ENCODE measurements around the gene WNK2.
"Not testable (repeated sequence)": the region's sequence is repeated elsewhere in the genome, so short reads cannot be mapped to it uniquely, and the experiment has no call there.

The WNK2 gene

GRCh38 chr9:93366486-93366885 lies 182.5 kb downstream of the WNK2 start:
- H3K18ac ChIP-seq (ENCODE audit: low read length); H3K4me3 ChIP-seq (ENCODE audit: low read length in 2 of 2); H4K91ac ChIP-seq (ENCODE audit: low read depth, low read length, poor library complexity); H3K14ac ChIP-seq (ENCODE audit: low read length); H3K4me1 ChIP-seq (ENCODE audit: control insufficient read depth in 2 of 2, insufficient read depth in 1 of 2, low read depth in 1 of 2, low read length in 2 of 2); H2AK5ac ChIP-seq (ENCODE audit: low read depth, low read length); H3K4me2 ChIP-seq (ENCODE audit: insufficient read depth, low read length, poor library complexity, severe bottlenecking); H3K79me1 ChIP-seq (ENCODE audit: low read depth, low read length); H3K9me3 ChIP-seq (replicated peaks in 1 of 2; ENCODE audit: control insufficient read depth in 2 of 2, insufficient read depth in 1 of 2, low read depth in 1 of 2, low read length in 2 of 2); H3K36me3 ChIP-seq (replicated peaks in 1 of 2; ENCODE audit: control insufficient read depth in 2 of 2, insufficient read depth in 2 of 2, low read length in 2 of 2); H3K4ac ChIP-seq (ENCODE audit: low read length); H3K23ac ChIP-seq (ENCODE audit: low read depth, low read length, poor library complexity); H3K9ac ChIP-seq (ENCODE audit: low read depth, low read length, poor library complexity); H4K8ac ChIP-seq (ENCODE audit: low read depth, low read length); H3K27me3 ChIP-seq (ENCODE audit: control insufficient read depth in 3 of 3, insufficient read depth in 3 of 3, low read depth in 1 of 3, low read length in 3 of 3); H2AFZ ChIP-seq (ENCODE audit: low read length); DNase-seq (ENCODE audit: low spot score); H2BK120ac ChIP-seq (ENCODE audit: low read depth, low read length); H2BK15ac ChIP-seq (ENCODE audit: low read length); H2BK5ac ChIP-seq (ENCODE audit: low read length); H2BK12ac ChIP-seq (ENCODE audit: low read length); H3K27ac ChIP-seq (replicated peaks; ENCODE audit: low read length): not testable (repeated sequence)
- no CpG with 5 or more reads among the region's 4 CpGs for WGBS, 2 donors (ENCODE audit: extremely low coverage in 2 of 2, insufficient read length in 2 of 2, insufficient replicate concordance in 1 of 2)

GRCh38 chr9:93368437-93368836 lies 184.5 kb downstream of the WNK2 start:
- H4K91ac ChIP-seq (ENCODE audit: low read depth, low read length, poor library complexity), result no peak overlapping the region
- no peak overlapping the region for H3K23ac ChIP-seq (ENCODE audit: low read depth, low read length, poor library complexity)
- WGBS, 2 donors (ENCODE audit: extremely low coverage in 2 of 2, insufficient read length in 2 of 2, insufficient replicate concordance in 1 of 2), result no CpG with 5 or more reads among the region's 1 CpG
- no peak overlapping the region for H3K14ac ChIP-seq (ENCODE audit: low read length)
- H3K4me3 ChIP-seq (ENCODE audit: low read length in 2 of 2), result no peak overlapping the region
- H2BK120ac ChIP-seq (ENCODE audit: low read depth, low read length), result no peak overlapping the region
- peaks cover 0 to 2% of the 10 kb centered on the region in 2 donors for H3K9me3 ChIP-seq (replicated peaks in 1 of 2; ENCODE audit: control insufficient read depth in 2 of 2, insufficient read depth in 1 of 2, low read depth in 1 of 2, low read length in 2 of 2)
- no peak overlapping the region for H2AK5ac ChIP-seq (ENCODE audit: low read depth, low read length)
- no peak overlapping the region for H3K4ac ChIP-seq (ENCODE audit: low read length)
- H3K18ac ChIP-seq (ENCODE audit: low read length), result no peak overlapping the region
- no peak overlapping the region for H3K4me2 ChIP-seq (ENCODE audit: insufficient read depth, low read length, poor library complexity, severe bottlenecking)
- no peak overlapping the region for H2BK12ac ChIP-seq (ENCODE audit: low read length)
- H4K8ac ChIP-seq (ENCODE audit: low read depth, low read length), result no peak overlapping the region
- H3K79me1 ChIP-seq (ENCODE audit: low read depth, low read length), result no peaks in the 10 kb centered on the region
- no peaks in the 10 kb centered on the region for H3K36me3 ChIP-seq (replicated peaks in 1 of 2; ENCODE audit: control insufficient read depth in 2 of 2, insufficient read depth in 2 of 2, low read length in 2 of 2)
- H2BK15ac ChIP-seq (ENCODE audit: low read length), result no peak overlapping the region
- H3K27ac ChIP-seq (replicated peaks; ENCODE audit: low read length), result no peak overlapping the region
- H2AFZ ChIP-seq (ENCODE audit: low read length), result no peak overlapping the region
- no peaks in the 10 kb centered on the region for H3K27me3 ChIP-seq (ENCODE audit: control insufficient read depth in 3 of 3, insufficient read depth in 3 of 3, low read depth in 1 of 3, low read length in 3 of 3)
- no peak overlapping the region for H3K9ac ChIP-seq (ENCODE audit: low read depth, low read length, poor library complexity)
- H2BK5ac ChIP-seq (ENCODE audit: low read length), result no peak overlapping the region
- no peak for DNase-seq (ENCODE audit: low spot score)
- no peaks in the 10 kb centered on the region for H3K4me1 ChIP-seq (ENCODE audit: control insufficient read depth in 2 of 2, insufficient read depth in 1 of 2, low read depth in 1 of 2, low read length in 2 of 2)

- no peak overlapping the region for H3K27ac ChIP-seq (replicated peaks; ENCODE audit: low read length)
- H3K23ac ChIP-seq (ENCODE audit: low read depth, low read length, poor library complexity), result no peak overlapping the region
- no peak overlapping the region for H3K9ac ChIP-seq (ENCODE audit: low read depth, low read length, poor library complexity)
- H2BK12ac ChIP-seq (ENCODE audit: low read length), result no peak overlapping the region
- no peak overlapping the region for H2BK5ac ChIP-seq (ENCODE audit: low read length)
- WGBS, 2 donors (ENCODE audit: extremely low coverage in 2 of 2, insufficient read length in 2 of 2, insufficient replicate concordance in 1 of 2), result no CpG with 5 or more reads among the region's 1 CpG
- no peak overlapping the region for H3K4me3 ChIP-seq (ENCODE audit: low read length in 2 of 2)
- no peak overlapping the region for H3K4ac ChIP-seq (ENCODE audit: low read length)
- no peak overlapping the region for H4K8ac ChIP-seq (ENCODE audit: low read depth, low read length)
- H2AFZ ChIP-seq (ENCODE audit: low read length), result no peak overlapping the region
- H2AK5ac ChIP-seq (ENCODE audit: low read depth, low read length), result no peak overlapping the region
- no peak overlapping the region for H2BK15ac ChIP-seq (ENCODE audit: low read length)
- no peak overlapping the region for H3K18ac ChIP-seq (ENCODE audit: low read length)
- no peak overlapping the region for H2BK120ac ChIP-seq (ENCODE audit: low read depth, low read length)
- no peaks in the 10 kb centered on the region for H3K79me1 ChIP-seq (ENCODE audit: low read depth, low read length)
- H3K14ac ChIP-seq (ENCODE audit: low read length), result no peak overlapping the region
- no peaks in the 10 kb centered on the region for H3K9me3 ChIP-seq (replicated peaks in 1 of 2; ENCODE audit: control insufficient read depth in 2 of 2, insufficient read depth in 1 of 2, low read depth in 1 of 2, low read length in 2 of 2)
- no peaks in the 10 kb centered on the region for H3K36me3 ChIP-seq (replicated peaks in 1 of 2; ENCODE audit: control insufficient read depth in 2 of 2, insufficient read depth in 2 of 2, low read length in 2 of 2)
- DNase-seq (ENCODE audit: low spot score), result no peak
- H3K4me1 ChIP-seq (ENCODE audit: control insufficient read depth in 2 of 2, insufficient read depth in 1 of 2, low read depth in 1 of 2, low read length in 2 of 2), result no peaks in the 10 kb centered on the region
- H3K27me3 ChIP-seq (ENCODE audit: control insufficient read depth in 3 of 3, insufficient read depth in 3 of 3, low read depth in 1 of 3, low read length in 3 of 3), result no peaks in the 10 kb centered on the region
- H3K4me2 ChIP-seq (ENCODE audit: insufficient read depth, low read length, poor library complexity, severe bottlenecking), result no peak overlapping the region
- no peak overlapping the region for H4K91ac ChIP-seq (ENCODE audit: low read depth, low read length, poor library complexity)
Observed at GRCh38 chr9:93369686-93370085, 185.7 kb downstream of the WNK2 start.

Data from neuronal stem cell (in vitro differentiated cells).